Stimulated activated CD4-positive, alpha-beta T cell treated with anti-CD3 and anti-CD28 coated beads, Interleukin-1b, Interleukin-23, amount 100 ng/mL, for 4 hours (primary cell): Measurements from ENCODE around the gene OOSP2.
"Not testable (repeated sequence)": the region's sequence is repeated elsewhere in the genome, so short reads cannot be mapped to it uniquely, and the experiment has no call there.

ENCODE experiments used
- DNase-seq, 2 donors: peaks; one replicate each; pipeline ENCODE4 v3.0.0-alpha.2; 2020; ENCODE audit warnings: low read depth in 2 of 2

The OOSP2 gene

DNA sequence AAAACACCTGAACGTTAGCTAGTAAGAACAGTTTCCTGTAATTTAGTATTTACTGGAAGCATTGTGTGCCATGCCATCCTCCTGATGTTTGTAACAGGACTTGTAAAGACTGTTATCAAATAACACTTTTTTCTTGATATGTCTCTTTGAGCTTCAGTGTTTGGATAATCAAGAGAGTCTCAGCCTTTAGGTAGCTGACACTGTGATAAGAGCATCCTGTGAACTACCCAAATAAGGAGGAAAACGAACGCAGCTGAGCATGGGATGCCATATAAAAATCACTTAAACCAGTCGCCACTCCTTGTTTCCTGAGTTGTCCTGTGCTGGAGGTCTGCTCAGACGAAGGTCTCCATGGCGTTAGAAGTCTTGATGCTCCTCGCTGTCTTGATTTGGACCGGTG lies at the start of gene OOSP2:
TSS of gene OOSP2 (plus strand) at position 301 of the 400 bp plus-strand sequence. CDS start at position 352, 51 bp downstream.
- no peak for DNase-seq

DNA sequence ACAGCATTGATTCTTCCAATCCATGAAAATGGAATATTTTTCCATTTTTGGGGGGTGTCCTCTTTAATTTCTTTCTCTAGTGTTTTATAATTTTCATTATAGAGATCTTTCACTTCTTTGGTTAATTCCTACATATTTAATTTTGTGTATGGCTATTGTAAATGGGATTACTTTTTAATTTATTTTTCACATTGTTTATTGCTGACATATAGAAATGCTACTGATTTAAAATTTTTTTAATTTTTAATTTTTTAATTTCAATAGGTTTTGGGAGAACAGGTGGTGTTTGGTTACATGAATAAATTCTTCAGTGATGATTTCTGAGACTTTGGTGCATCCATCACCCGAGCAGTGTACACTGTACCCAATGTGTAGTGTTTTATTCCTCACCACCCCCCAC lies 49.8 kb upstream of the OOSP2 start:
- no peak for DNase-seq

GRCh38 chr11:59992425-59992824 lies 47.8 kb upstream of the OOSP2 start:
- DNase-seq = no peak

- no peak for DNase-seq
These were observed 42.4 kb upstream of the OOSP2 start for GRCh38 chr11:59997800-59998199.

GRCh38 chr11:59999691-60000090 lies 40.5 kb upstream of the OOSP2 start:
- DNase-seq = no peak

- no peak for DNase-seq
These were observed 36.5 kb upstream of the OOSP2 start for GRCh38 chr11:60003729-60004128.

GRCh38 chr11:60005360-60005759 lies 34.8 kb upstream of the OOSP2 start:
- no peak for DNase-seq

GRCh38 chr11:60016881-60017280 lies 23.3 kb upstream of the OOSP2 start, which contains the start of gene OOSP4B:
Gene OOSP4B (plus strand): TSS chr11:60017181.
- DNase-seq = no peak

DNA sequence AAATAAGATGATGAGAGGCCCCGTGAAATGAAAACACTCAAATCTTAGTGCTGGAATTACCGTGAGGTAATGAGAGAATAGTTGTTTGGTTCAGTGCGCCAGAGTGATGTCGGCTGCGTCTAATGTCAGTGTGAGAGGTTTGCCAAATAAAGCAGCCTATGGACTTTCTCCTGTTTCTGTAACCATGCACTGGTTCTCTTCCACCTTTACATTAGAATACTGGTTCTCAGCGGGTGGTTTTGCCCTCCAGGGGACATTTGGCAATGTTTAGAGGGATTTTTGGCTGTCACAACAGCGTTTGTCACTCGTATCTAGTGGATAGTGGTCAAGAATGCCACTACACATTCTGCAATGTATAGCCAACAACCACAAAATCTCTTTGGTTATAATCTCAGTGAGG lies 22.2 kb upstream of the OOSP2 start:
- DNase-seq = no peak

- DNase-seq = not testable (repeated sequence)
These were observed 19.8 kb upstream of the OOSP2 start for GRCh38 chr11:60020376-60020775.

GRCh38 chr11:60029015-60029632 lies 11.1 kb upstream of the OOSP2 start:
- no peak for DNase-seq

DNA sequence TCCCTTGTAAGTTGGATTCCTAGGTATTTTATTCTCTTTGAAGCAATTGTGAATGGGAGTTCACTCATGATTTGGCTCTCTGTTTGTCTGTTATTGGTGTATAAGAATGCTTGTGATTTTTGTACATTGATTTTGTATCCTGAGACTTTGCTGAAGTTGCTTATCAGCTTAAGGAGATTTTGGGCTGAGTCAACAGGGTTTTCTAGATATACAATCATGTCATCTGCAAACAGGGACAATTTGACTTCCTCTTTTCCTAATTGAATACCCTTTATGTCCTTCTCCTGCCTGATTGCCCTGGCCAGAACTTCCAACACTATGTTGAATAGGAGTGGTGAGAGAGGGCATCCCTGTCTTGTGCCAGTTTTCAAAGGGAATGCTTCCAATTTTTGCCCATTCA lies 10.2 kb downstream of the OOSP2 start:
- not testable (repeated sequence) for DNase-seq

DNA sequence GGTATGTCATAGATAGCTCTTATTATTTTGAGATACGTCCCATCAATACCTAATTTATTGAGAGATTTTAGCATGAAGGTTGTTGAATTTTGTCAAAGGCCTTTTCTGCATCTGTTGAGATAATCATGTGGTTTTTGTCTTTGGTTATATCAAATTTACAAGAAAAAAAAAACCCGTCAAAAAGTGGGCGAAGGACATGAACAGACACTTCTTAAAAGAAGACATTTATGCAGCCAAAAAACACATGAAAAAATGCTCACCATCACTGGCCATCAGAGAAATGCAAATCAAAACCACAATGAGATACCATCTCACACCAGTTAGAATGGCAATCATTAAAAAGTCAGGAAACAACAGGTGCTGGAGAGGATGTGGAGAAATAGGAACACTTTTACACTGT lies 10.6 kb downstream of the OOSP2 start:
- not testable (repeated sequence) for DNase-seq

DNA sequence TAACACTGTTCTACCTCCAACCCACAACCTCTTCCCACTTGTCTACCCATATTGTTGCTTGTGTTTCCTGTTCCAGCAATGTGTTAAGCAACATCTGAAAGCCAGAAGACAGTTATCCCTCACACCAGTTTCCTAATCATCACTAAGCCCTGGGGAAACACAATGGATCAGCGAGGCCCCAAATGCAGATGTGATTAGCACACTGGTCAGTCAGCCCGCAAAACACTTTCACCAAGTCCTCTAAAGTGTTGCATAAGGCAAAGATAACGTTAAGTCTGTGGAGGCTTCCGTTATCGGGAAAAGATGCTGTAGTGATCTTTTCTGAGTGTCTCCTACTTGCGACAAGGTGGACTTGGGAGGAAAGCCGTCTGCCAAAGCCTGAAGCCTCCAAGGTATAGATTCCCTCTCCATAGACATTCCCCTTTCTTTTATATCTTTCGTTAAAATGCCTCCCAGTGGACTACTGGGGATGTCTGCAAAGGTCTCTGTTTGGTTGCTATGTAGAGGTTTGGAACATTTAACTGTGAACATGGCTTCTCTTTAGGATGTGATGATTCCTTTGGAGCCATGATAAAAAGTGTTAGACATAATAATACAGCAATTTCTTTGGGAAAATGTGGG lies 16.2 kb downstream of the OOSP2 start, which contains the start of gene MS4A3:
TSS of gene MS4A3 (plus strand) at position 317 of the 621 bp plus-strand sequence. CDS start 4,496 bp downstream, outside the sequence.
- DNase-seq = no peak

DNA sequence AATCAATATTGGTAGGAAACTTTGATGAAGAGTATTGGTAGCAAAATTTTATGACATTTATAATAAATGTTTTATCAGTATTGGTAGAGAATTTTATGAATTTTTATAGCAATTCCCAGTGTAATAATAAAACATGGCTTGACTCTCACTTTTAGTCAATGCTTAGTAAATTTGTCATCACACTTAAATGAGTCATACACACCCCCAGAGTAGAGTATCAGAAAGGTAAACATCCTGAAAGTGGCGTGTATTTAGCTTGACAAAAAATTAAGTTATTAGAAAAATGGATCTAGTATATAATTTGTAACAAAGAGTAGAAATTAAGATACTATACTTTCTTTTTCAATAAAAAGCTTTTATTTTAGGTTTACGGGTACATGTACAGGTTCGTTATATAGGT lies 18.8 kb downstream of the OOSP2 start:
- DNase-seq = no peak

DNA sequence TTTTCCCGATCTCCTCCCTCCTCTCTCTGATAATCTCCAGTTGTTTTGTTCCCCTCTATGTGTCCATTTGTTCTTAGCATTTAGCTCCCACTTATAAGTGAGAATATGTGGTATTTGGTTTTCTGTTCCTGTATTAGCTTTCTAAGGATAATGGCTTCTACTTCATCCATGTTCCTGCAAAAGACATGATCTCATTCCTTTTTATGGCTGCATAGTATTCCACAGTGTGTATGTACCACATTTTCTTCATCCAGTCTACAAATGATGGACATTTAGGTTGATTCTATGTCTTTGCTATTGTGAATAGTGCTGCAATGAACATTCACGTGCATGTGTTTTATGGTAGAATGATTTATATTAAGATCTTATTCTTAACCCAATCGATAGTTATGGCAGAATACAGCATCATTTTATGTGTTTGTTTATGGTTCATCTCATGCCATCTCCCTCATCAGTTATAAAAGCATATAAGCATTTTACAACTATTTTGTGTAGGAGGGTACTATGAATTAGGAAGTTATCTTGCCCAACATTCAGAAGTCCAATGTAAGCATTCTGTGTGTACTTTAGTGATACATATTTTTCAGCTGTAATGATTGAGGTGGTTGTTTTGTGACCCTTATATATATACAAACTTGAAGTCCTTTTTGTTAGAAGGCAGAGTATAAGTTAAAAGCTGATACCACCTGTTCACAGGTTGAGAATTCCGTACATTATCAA lies 19.5 kb downstream of the OOSP2 start:
- DNase-seq = no peak

DNA sequence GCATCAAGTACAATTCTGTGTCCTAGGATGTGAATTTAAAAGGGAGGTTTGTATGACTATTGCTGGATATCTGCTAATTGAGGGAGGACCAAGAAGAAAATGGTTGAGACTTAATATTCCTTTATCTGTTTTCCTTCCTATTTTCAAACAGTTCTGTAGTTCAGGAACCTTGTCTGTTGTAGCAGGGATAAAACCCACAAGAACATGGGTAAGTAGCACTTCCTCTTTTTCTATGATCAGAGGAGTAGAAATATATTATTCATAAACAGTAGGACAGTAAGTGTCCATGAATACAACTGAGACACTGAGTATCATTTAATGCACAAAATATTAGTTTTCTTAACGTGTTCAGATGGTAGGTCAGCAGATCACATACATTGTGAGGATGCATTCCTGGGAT lies 23.9 kb downstream of the OOSP2 start:
- no peak for DNase-seq

- DNase-seq = no peak
These were observed 25.6 kb downstream of the OOSP2 start for GRCh38 chr11:60065801-60066200.

- DNase-seq = no peak
These were observed 29.2 kb downstream of the OOSP2 start for GRCh38 chr11:60069450-60069849.

DNA sequence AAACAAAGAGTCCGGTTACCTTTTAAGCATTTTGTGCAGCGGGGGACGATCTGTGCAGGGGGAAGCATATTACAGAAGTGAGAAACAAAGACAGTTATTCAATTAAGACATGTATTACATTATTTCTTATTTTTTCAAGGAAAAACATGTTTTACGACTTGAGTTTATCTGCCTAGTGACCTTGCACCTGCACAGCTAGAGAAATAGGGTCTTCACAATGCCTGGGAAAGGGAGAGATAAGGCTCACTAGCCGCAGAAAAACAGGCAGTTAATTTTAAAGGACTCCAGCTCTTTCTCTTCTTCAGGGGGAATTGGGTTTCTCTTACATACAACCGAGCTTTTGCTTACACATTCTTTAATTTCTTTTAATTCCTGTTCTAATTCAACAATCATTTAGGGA lies 31.4 kb downstream of the OOSP2 start:
- DNase-seq = not testable (repeated sequence)

GRCh38 chr11:60077216-60077817 lies 37.1 kb downstream of the OOSP2 start:
- no peak for DNase-seq

- DNase-seq = no peak
These were observed 37.8 kb downstream of the OOSP2 start for GRCh38 chr11:60077981-60078380.
